HepG2 (cell line): Measurements from ENCODE around the gene EML2. TPM values are rescaled to one million over a fixed set of nuclear protein-coding genes. Genes with fewer than 3 reads are reported as not detected.

Source experiments
- AHR ChIP-seq: IDR thresholded peaks from 2 replicates; pipeline ENCODE4 v1.6.1; 2018; ENCODE audit warnings: missing genetic modification reagents, missing compliant biosample characterization
- ATF2 ChIP-seq: sonication (generic); formaldehyde crosslinking; IDR thresholded peaks from 2 replicates; pipeline ENCODE4 v1.4.0; 2020; ENCODE audit warnings: missing genetic modification reagents
- CTCF ChIP-seq: sonication (generic); formaldehyde crosslinking; IDR thresholded peaks from 2 replicates; pipeline ENCODE4 v1.5.0; 2020; ENCODE audit warnings: mild to moderate bottlenecking, missing genetic modification reagents, moderate library complexity
- ELF3 ChIP-seq: IDR thresholded peaks from 2 replicates; pipeline ENCODE4 v1.6.1; 2016; ENCODE audit warnings: missing genetic modification reagents, missing compliant biosample characterization
- FOSL2 ChIP-seq: sonication (generic); formaldehyde crosslinking; IDR thresholded peaks from 2 replicates; pipeline ENCODE4 v1.4.0; 2020; ENCODE audit warnings: missing genetic modification reagents
- GATA4 ChIP-seq: sonication (generic); IDR thresholded peaks from 2 replicates; pipeline ENCODE4 v1.6.1; 2016; ENCODE audit warnings: antibody characterized with exemption, low read depth, borderline replicate concordance
- GATAD2A ChIP-seq: IDR thresholded peaks from 2 replicates; pipeline ENCODE4 v1.6.1; 2016
- KDM4B ChIP-seq: sonication (generic); formaldehyde crosslinking; IDR thresholded peaks from 2 replicates; pipeline ENCODE4 v1.4.0; 2020; ENCODE audit warnings: missing genetic modification reagents
- KLF11 ChIP-seq: IDR thresholded peaks from 2 replicates; pipeline ENCODE4 v1.6.1; 2016; ENCODE audit warnings: missing compliant biosample characterization
- KLF16 ChIP-seq, 2 experiments: sonication (generic) in 1 of 2; formaldehyde crosslinking in 1 of 2; IDR thresholded peaks; 2 replicates each; pipeline versions ENCODE4 v1.6.1 to v1.8.0; 2016 to 2023; ENCODE audit warnings: missing genetic modification reagents in 2 of 2, missing compliant biosample characterization in 1 of 2
- RELA ChIP-seq: sonication (generic); formaldehyde crosslinking; IDR thresholded peaks from 2 replicates; pipeline ENCODE4 v1.4.0; 2020; ENCODE audit warnings: missing genetic modification reagents
- SNAPC2 ChIP-seq: sonication (generic); formaldehyde crosslinking; IDR thresholded peaks from 2 replicates; pipeline ENCODE4 v1.8.1; 2022; ENCODE audit warnings: mild to moderate bottlenecking, missing genetic modification reagents
- SPEN ChIP-seq: sonication (generic); formaldehyde crosslinking; IDR thresholded peaks from 2 replicates; pipeline ENCODE4 v1.5.1; 2020; ENCODE audit warnings: low read depth, mild to moderate bottlenecking, missing genetic modification reagents
- TIGD3 ChIP-seq: sonication (generic); formaldehyde crosslinking; IDR thresholded peaks from 2 replicates; pipeline ENCODE4 v1.5.1; 2020; ENCODE audit warnings: mild to moderate bottlenecking, missing genetic modification reagents, borderline replicate concordance
- ZBTB44 ChIP-seq: sonication (generic); formaldehyde crosslinking; IDR thresholded peaks from 2 replicates; pipeline ENCODE4 v1.4.0; 2020; ENCODE audit warnings: missing genetic modification reagents
- ZEB1 ChIP-seq: IDR thresholded peaks from 2 replicates; pipeline ENCODE4 v1.6.1; 2012; ENCODE audit warnings: mild to moderate bottlenecking, low read depth, inconsistent platforms; ENCODE audit not compliant: insufficient replicate concordance
- ZNF280B ChIP-seq: sonication (generic); formaldehyde crosslinking; IDR thresholded peaks from 2 replicates; pipeline ENCODE4 v1.5.0; 2020; ENCODE audit warnings: missing genetic modification reagents, mild to moderate bottlenecking, borderline replicate concordance
- ZNF451 ChIP-seq: sonication (generic); formaldehyde crosslinking; IDR thresholded peaks from 2 replicates; pipeline ENCODE4 v1.5.0; 2020; ENCODE audit warnings: mild to moderate bottlenecking, missing genetic modification reagents
- ZNF530 ChIP-seq: sonication (generic); formaldehyde crosslinking; IDR thresholded peaks from 2 replicates; pipeline ENCODE4 v1.5.0; 2020; ENCODE audit warnings: low read depth, mild to moderate bottlenecking, missing genetic modification reagents
- ZNF557 ChIP-seq: sonication (generic); formaldehyde crosslinking; IDR thresholded peaks from 2 replicates; pipeline ENCODE4 v1.4.0; 2020; ENCODE audit warnings: missing genetic modification reagents
- ZNF614 ChIP-seq: IDR thresholded peaks from 2 replicates; pipeline ENCODE4 v1.6.1; 2018; ENCODE audit warnings: missing biosample characterization, missing genetic modification reagents, inconsistent platforms, borderline replicate concordance
- ZNF619 ChIP-seq: sonication (generic); formaldehyde crosslinking; IDR thresholded peaks from 2 replicates; pipeline ENCODE4 v1.4.0; 2020; ENCODE audit warnings: mild to moderate bottlenecking, missing genetic modification reagents
- ZNF629 ChIP-seq: sonication (generic); formaldehyde crosslinking; conservative IDR thresholded peaks from 2 replicates; pipeline ENCODE4 v1.5.0; 2020; ENCODE audit warnings: missing genetic modification reagents
- polyA plus RNA-seq, 8 experiments: library from polyadenylated mRNA; depleted of rRNA in 3 of 8; stranded (reverse) in 7 of 8; unstranded in 1 of 8; fragments of >200 nt; fragmentation: Illumina TruSeq in 4 of 8; extraction: Trizol in 4 of 8; gene quantifications; 2 replicates each; pipeline versions ENCODE4 v1.2.1 to v1.2.3, GENCODE V29; 2011 to 2016; ENCODE audit warnings: low read depth in 4 of 8, missing spikeins in 1 of 8, mixed read lengths in 1 of 8; ENCODE audit not compliant: insufficient read depth in 1 of 8
- total RNA-seq, 5 experiments: library from RNA; depleted of rRNA; stranded (reverse); fragments of >200 nt; fragmentation: Illumina TruSeq; extraction: Trizol; gene quantifications; 2 replicates each; pipeline ENCODE4 v1.2.3, GENCODE V29; 2016; ENCODE audit warnings: low read depth in 1 of 5

EML2 gene
- total and polyA plus RNA-seq, 2 of the 13 experiments (the other 11 are each of a cell fraction or from before 2014, with no cell fraction given) = 7.3 to 12.9 TPM

- TF ChIP-seq ZNF451 (peak; percentile 56; the same call in 1 of the 2 replicates), TIGD3 (CRISPR knock-in tag) (no peak), KLF16 (CRISPR knock-in tag; IDR thresholded peaks at IDR 0.05) (peak in 1 of 2 experiments; percentile 89; a peak in 2 of 4 replicates), ELF3 (CRISPR knock-in tag) (peak; percentile 86), GATAD2A (peak; percentile 73), SPEN (CRISPR knock-in tag) (peak; percentile 70; the same call in 1 of the 2 replicates), GATA4 (no peak), ZNF280B (CRISPR knock-in tag) (peak; percentile 87), ZBTB44 (no peak), KDM4B (peak; percentile 69; the same call in 1 of the 2 replicates), ZNF530 (CRISPR knock-in tag) (no peak), RELA (CRISPR knock-in tag) (0 out of 2 replicates have a peak, but pooled peaks have one; percentile 75), ZNF557 (0 out of 2 replicates have a peak, but pooled peaks have one; percentile 61), SNAPC2 (0 out of 2 replicates have a peak, but pooled peaks have one; percentile 61), ZNF619 (peak; percentile 80; the same call in 1 of the 2 replicates), ATF2 (CRISPR knock-in tag) (peak; percentile 66; the same call in 1 of the 2 replicates), ZEB1 (no peak), CTCF (peak; percentile 99), KLF11 (CRISPR knock-in tag) (0 out of 2 replicates have a peak, but pooled peaks have one; percentile 92), ZNF629 (no peak), AHR (CRISPR knock-in tag) (peak; percentile 75; the same call in 1 of the 2 replicates), ZNF614 (CRISPR knock-in tag) (peak; percentile 78; the same call in 1 of the 2 replicates), FOSL2 (peak; percentile 52)
These were observed 48.1 kb downstream of the EML2 start (continued) for GRCh38 chr19:45591004-45591637.
